ENCODE results near the gene CDKN2B.

The CDKN2B gene

GRCh38 chr9:22033012-22033630 is 24.0 kb upstream of the CDKN2B start:
- no peak for DNase-seq

- no peak for DNase-seq
Observed at GRCh38 chr9:22031655-22032411, 22.7 kb upstream of the CDKN2B start.

DNA sequence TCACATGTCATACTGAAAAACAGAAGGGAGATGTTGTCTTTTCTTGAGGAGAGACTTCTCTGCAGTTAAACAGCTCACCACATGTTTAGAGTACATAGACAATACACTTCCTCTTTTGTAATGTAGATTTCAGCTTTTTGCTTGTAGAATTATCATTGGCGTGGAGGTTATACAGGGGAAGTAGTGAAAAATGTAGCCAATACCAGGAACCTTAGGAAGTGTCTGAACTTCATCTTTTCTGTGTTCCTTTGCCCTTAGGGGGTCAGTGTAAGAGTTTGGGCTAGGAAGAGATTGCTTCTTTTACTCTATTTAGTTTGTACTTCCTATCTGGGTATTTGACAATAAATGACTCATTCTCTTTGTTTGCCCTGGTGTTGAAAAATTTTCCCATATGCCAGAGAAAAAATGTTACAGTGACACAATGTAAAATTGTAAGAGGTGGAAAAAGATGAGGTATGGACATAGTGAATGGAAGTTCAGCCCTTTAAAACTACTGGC is 21.0 kb upstream of the CDKN2B start:
- no peak for DNase-seq

DNA sequence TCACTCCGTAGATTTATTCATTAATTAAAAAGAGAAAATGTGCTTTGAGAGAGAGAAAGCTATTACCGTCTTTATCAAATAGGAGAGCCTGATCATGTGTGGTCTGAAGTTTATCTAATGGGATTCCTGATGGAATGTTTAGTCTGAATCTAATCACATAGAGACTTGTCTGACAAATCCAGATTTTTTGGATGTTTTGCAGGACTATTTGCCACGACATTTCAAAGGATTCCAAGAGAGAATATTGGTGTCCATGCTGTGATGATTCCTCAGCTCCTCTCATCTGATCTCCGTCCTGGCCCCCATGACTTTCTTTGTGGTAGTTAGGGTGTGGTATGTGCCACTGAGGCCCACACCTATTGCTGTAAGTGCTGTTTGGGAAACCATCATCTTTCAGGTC is 20.1 kb upstream of the CDKN2B start:
- no peak for DNase-seq

DNA sequence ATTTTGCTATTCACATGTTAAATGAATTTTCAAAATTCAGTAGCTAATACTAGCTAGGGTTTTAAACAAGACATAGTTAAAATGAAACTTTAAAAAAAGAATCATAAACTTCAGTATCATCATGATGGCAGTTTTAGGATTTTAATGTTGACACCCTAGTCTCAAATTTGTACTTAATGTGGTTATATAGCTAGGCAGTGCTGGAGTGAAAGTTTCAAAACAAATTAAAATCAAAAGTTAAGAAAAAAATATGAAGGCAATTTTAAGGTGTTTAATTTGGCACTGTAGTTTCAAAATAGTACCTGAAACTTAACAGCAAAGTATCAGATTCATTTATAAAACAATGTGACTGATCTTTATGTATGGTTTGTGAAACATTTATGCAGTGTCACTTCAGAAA is 19.3 kb upstream of the CDKN2B start:
- DNase-seq: no peak

GRCh38 chr9:22026696-22027095 is 17.6 kb upstream of the CDKN2B start:
- no peak for DNase-seq

DNA sequence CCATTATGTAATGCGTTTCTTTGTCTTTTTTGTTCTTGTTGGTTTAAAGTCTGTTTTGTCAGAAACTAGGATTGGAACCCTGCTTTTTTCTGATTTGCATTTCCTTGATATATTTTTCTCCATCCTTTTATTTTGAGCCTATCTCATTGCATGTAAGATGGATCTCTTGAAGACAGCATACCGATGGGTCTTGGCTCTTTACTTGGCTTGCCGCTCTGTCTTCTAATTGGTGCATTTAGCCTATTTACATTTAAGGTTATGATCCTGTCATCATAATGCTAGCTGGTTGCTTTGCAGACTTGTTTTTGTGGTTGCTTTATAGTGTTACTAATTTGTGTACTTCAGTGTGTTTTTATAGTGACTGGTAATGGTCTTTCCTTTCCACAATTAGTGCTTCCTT is 13.3 kb upstream of the CDKN2B start:
- DNase-seq: no peak

GRCh38 chr9:22010866-22011625 is 1.9 kb upstream of the CDKN2B start:
- no peak for DNase-seq

- DNase-seq: no peak
Observed at GRCh38 chr9:22009506-22009867, 382 bp upstream of the CDKN2B start.

DNA sequence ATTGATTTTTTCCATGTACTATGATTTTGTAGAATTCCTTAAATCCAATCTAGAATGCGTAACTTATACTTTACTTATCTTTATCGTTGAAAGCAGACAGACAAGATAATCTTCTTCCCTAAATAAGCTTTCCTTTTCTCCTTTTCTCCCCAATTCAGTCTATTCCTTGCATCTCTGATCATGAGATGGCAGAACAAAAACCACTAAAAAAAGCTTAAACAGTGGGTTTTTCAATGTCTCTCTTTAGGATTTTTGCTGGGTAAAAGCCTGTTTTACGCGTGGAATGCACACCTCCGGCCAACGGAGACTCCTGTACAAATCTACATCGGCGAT is 755 bp downstream of the CDKN2B start:
- no peak for DNase-seq

DNA sequence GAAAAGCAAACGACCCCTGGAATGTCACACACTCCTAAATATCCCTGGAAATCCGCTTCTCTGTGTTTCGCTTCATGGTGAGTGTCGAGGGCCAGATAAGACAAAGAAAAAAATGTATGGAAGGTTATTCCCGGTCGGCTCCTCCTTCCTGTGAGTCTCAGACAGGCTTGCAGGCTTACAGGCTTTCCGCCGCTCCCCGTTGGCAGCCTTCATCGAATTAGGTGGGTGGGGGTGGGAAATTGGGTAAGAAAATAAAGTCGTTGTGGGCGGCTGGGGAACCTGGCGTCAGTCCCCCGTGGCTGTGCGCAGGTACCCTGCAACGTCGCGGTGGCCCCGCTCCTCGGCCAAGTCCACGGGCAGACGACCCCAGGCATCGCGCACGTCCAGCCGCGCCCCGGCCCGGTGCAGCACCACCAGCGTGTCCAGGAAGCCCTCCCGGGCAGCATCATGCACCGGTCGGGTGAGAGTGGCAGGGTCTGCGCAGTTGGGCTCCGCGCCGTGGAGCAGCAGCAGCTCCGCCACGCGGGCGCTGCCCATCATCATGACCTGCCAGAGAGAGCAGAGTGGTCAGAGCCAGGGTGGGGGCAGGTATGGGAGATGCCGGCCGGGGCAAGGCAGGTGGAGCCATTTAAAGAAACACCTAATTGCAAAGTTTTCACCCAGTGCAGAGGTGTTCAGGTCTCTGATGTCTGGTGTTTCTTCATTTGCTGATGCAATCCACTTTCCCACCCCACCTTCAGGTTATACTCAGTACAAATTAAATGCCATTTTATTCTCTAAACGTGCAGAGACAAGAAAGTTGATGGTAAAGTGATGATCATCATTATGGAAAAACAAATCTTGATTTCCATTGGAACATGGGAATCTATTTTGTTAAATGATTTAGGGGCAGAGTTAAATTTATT is 3.2 kb downstream of the CDKN2B start:
- no peak for DNase-seq

- DNase-seq: peak; percentile 12 to 17
Observed at GRCh38 chr9:22005021-22005701, 3.9 kb downstream of the CDKN2B start.

DNA sequence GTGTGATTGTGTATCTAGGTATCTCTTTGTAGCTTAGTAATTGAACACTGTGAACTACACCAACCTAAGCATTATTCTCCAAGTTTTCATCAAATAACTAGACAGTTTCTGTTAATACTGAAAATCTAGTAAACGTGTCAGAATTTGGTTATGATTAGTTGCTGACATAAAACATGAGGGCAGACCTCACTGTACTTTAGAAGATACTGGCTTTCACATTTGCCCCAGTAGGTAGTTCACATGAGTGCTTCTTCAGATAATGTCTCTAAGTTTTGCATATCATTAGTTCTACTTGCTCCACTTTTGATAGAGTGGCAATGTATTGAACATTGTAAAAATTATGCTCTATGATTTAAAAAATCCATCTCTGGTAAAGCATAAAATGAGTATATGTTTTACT is 7.1 kb downstream of the CDKN2B start:
- no peak for DNase-seq

DNA sequence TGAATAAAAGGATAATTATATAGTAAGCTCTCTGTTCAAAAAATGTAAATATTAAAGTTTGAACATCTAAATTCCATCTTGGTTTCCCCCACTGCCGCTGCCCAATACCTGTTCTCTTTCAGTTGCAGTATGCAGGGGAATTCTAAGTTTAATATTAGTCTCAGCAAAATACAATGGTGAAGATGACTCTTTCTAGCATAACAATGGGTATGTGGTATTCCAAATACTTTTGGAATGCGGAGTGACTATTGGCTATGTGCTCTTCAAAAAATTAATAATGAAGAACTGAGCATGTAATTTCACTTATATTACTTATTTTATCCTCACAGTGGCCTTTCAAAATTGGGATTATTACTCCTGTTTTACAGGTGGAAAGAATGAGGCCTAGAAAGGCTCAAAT is 11.1 kb downstream of the CDKN2B start:
- DNase-seq: no peak

GRCh38 chr9:21997480-21997879 is 11.6 kb downstream of the CDKN2B start:
- DNase-seq: no peak

- DNase-seq: no peak
Observed at GRCh38 chr9:21996858-21997257, 12.2 kb downstream of the CDKN2B start.

- DNase-seq: no peak
Observed at GRCh38 chr9:21996438-21996837, 12.7 kb downstream of the CDKN2B start.

DNA sequence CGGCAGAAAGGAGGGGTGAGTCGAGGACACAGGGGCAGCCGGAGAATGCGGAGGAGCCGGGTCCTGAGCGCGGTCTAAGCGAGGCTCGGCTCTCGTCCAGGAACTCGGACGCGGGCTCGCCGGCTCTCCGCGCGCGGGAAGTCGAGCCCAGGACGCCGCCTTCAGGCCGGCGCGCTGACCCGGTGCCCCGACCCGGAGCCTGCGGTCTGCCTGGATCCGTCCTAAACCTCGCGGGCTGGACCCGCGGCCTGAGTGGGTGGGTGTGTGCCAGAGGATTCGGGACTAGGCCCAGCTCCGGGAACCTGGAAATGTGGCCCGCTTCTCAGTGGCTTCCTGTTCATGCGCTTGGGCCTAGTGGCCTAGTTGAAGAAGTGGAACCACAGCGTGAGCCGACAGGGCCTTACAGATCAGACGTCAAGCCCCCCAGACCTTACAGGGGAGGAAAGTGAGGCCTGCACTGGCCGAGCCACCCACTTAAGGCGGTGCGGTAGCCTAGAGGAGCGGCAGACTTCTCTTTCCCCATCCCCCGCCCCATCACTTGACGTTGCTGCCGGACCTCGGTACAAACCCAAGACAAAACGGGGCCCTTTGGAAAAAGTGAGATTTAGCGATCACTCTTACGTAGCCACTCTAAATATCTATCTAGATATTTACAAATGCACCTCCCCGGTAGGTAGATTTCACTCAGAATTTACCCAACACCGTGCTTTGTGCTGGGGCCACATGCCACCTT is 13.3 kb downstream of the CDKN2B start:
- DNase-seq: no peak

DNA sequence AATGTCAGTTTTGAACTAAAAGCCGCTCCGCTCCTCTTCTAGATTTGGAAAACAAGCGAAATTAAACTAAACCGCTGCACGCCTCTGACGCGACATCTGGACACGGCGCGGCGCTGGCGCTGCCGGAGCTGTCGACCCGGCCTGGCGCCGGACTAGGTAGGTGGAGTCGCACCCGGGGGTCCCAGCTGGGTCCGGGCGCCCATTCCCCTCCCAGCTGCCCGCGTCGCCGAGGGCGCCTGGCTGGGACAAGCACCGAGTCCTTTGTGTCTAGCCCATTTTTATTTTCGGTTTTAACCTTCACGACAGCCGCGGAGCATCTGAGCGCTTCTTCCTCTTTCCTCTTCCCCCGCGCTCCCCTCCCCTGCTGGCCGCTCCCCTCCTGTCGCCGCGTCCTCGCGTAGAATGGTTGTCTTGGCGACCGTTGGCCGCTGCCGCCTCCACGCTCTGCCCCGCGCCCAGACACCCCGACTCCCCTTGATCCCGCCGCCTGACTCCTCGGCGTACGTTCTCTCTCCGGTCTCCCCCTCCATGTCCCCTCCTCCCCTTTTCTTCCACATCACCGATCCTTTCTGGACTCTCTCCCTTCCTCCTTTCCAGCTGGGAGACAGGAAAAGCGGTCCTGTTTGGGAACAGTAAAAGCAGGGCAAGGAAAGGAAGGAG is 14.0 kb downstream of the CDKN2B start:
- peak; percentile 62 to 76 for DNase-seq

DNA sequence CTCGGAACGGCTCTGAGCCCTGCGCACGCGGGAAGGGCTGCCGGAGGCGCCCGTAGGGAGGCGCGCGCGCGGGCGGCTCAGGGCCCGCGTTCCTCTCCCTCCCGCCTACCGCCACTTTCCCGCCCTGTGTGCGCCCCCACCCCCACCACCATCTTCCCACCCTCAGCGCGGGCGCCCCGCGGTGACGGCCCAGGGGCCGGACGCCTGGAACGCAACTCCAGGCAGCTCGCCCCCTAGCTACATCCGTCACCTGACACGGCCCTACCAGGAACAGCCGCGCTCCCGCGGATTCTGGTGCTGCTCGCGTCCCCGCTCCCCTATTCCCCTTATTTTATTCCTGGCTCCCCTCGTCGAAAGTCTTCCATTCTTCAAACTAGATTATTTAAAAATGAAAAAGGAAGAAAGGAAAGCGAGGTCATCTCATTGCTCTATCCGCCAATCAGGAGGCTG is 14.5 kb downstream of the CDKN2B start, which contains the start of gene CDKN2B-AS1:
TSS of gene CDKN2B-AS1 (plus strand) at position 236 of the 450 bp plus-strand sequence.
- DNase-seq: peak in 1 of 2 donors; percentile 49

Measured in activated CD4-positive, alpha-beta T cell treated with anti-CD3 and anti-CD28 coated beads for 4 hours (primary cell).